HG03045 (cell line): Measurements from ENCODE around the gene DIAPH2.

ENCODE experiments used
- ATAC-seq: cut with Tn5 transposase; IDR thresholded peaks from one replicate; pipeline ENCODE4 v1.9.1; 2021; ENCODE audit warnings: mild to moderate bottlenecking, moderate library complexity; ENCODE audit not compliant: unreplicated experiment

The DIAPH2 gene

DNA sequence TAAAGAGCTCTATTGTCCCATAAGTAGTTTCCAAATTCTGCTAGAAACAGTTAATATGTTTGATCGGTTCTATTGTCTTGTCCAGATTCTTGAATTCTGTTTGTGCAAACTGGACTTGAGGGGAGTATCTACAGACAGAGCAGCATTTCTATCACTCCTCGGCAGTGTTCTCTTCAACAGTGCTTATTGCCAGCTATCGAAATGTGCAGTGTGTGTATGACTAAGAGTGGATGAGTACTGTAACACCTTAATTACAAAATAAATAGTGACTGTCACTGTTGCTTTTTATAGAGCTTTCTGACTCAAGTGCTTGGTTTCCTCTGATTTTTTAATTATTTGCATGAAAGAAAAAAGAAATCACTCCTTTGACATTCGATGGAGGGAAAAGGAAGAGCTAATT lies 473.6 kb downstream of the DIAPH2 start:
- ATAC-seq: no peak

DNA sequence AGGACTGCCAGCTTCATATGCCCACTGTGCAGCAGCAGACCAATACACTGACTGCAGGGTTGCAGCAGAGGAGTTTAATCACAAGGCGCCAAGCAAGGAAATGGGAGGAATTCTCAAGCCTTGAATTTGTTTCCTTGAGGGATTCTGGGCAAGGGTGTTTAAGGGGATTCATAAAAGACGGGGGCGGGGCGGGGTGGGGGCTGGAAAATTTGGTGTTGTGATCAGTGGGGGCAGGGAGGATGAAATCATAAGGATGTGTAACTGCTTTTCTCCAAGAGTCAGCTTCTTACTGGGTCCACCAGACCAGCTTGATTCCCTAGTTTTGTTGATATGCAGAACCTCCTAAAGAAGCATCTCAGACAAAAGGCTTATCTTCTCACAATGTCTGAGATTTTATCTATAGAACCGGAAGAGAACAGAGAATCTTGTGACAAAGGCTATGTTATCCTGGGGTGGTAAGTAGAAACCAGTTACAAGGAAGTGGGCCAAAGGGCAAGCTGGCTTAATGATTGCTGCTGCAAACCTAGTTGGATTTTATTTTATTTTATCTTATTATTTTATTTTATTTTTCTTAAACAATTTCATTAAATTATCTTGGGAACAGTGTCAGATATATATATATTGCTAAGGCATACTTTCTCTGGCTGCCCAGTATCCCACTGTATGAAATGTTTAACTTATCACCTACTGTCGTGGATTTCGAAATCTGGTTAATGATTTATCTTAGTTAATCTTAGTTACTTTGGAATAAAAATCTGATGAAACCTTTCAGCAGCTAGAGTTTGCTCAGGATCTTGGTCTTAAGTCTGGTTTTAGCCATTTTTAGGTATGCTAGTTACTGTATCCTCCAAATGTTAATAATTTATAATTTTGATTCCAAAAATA lies 475.5 kb downstream of the DIAPH2 start:
- ATAC-seq: no peak

DNA sequence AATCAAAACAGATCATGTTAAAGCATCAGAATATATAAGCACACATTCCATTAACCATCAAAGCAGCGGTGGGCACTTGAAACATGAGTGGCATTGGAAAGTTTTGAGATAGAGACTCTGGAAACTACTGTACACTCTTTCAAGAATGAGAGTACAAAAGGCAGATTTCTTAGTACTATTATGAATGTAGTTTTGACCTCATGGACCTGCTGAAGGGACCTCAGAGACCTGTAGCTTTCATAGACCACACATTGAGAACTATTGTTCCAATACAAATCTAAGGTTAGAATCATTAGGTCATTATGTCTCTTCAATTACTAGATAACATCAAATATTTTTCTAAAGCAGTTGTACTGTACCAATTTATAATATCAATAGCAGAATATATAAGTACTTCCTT lies 482.7 kb downstream of the DIAPH2 start:
- ATAC-seq: no peak

DNA sequence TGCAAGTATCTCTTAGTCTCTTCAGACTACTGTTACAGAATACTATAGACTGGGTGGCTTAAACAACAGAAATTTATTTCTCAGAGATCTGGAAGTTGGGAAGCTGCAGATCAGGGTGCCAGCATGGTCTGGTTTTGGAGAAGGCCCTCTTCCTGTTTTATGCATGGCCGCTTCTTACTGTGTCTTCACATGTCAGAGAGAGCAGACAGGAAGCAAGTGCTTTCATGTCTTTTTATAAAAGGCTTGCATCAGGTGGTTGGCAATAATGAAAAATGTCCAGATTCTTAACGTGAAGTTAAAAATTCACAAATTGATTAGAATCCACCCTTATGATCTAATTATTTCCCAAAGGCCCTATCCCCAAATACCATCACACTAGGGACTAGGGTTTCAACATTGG lies 484.0 kb downstream of the DIAPH2 start:
- ATAC-seq: no peak

DNA sequence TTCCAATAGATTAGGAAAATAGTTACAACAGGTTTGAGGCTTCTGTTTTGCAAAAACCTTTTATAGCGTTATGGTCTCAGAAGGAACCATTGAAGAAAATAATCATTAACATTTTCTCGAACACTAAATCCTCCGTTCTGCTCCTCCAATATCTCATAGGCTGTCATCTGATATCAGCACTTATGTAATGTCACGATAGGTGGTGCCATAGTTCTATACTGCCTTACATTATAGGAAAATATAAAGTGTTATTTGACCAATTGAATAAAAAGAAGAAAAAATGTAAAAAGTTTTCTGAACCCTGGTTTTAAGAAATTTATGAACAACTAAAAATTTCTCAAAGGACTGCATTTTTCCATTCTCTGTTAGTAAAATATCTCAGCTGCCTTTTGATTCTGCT lies 490.5 kb downstream of the DIAPH2 start:
- ATAC-seq: no peak

DNA sequence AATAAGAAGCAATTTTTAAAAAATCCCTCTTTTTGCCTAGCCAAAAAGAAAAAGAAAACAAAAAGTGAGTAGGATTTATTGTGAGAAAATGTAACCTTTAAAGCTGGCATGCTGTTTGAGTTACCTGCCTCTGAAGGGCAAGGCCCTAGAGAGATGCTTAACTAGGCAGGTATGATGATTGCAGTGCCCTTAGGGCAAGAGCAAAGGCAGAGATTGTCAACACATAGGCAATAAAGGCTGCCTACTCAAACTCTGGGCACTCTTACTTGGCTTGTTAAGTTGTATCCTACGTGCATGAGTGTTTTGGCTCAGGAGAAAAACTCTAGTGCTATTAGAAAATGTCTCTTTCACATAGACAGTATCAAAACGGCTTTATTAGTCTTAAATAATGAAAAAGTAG lies 505.0 kb downstream of the DIAPH2 start:
- no peak for ATAC-seq

DNA sequence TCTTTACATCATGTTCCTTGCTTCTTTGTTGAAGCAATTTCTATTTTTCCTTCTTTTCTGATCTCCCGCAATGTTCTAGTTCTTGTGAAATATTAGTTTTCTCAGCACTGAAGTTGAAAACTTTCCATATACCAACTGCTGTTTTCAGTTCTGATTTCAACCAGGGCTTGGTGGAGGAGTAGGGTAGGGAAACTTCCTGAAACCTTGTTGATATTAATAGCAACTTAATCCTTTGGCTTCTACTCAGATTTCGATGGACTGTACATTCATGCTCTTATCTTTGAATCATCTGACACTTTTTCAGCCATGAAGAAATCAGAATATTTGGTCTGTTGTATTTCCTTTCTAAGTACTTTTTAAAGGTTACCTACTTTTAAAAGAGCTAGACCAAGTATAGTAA lies 514.9 kb downstream of the DIAPH2 start:
- ATAC-seq: no peak

DNA sequence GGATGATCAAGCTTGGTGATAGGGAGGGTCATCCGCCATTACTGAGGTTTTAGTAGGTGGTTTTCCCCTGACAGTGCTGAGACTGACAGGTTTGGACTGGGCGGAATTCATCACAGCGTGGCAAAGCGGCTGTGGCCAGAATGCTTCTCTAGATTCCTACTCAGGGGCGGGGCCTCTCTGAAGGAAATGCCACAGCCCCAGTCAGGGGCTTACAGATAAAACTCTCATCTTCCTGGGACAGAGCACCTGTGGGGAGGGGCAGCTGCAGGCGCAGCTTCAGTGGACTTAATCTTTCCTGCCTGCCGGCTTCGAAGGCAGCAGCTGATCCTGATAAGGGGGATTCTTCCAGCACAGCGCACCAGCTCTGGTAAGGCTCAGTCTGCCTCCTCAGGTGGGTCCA lies 515.8 kb downstream of the DIAPH2 start:
- no peak for ATAC-seq

DNA sequence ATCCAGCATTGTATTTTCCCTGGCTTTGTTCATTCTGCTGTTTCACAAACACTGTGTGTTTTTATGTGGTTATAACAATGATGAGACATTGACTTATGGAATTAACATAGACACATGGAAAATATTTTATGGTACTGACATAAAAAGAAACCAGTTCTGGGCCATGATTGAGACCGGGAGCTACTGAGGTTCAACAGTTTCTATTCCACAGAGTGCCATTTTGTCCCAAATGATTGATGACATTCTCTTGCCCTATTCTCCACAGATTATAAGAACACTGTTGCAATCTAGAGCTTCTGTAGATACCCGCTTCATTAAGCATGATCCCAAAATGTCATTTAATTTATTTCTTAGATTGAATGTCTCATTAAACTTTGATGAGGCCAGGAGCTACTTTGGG lies 525.9 kb downstream of the DIAPH2 start:
- ATAC-seq: no peak

DNA sequence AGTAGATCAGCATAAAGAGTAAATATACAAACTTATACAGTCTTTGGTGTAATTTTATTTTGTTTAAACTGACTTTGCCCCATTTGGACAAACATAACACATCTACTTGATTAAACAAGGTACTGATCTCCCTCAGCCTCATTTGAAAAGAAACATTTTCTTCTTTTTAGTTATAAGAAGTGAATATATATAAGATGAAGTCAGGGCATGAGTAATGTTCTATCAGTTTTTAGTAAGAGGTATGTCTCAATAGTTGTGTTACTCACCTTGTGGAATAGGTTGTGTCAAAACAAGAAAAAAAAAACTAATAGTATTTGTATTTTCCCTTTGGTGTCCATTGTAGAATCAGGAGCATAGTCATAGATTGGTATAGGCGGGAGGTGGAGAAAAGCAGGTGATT lies 526.4 kb downstream of the DIAPH2 start:
- no peak for ATAC-seq

DNA sequence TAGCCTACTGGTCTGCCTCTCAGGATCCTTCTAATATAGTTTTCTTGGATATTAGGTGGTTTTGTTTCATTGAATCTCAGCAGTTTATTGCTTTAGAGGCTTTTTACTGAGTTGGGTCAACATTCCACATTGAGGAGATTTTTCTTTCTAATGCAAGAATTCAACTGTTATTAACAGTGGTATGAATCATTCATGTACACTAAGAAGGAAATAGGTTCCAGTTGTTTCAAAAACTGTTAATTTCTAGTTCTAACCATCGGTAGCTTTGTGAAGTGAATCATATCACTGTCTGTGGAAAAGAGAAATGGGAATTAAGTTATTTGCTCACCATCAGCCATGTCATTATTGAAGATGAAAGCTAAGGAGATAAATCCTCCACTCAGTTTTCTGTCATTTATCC lies 530.5 kb downstream of the DIAPH2 start:
- ATAC-seq: no peak

DNA sequence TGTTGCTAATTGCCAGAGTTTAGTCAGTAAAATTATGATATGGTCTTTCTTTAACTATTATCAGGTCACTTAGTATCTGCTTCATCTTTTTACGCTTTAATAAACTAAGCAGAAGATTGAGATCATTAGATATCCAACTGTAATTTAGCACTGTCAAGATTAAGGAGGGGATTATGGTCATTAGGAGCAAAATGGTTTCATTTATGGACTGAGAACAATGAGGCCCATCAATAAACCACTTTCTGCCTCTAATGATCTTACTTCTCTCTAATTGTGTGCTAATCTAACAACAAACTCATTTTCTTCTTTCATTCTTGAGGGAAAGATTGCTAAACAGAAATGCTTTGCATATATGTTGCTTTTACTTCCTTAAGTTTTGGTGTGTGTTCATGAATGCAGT lies 539.5 kb downstream of the DIAPH2 start:
- no peak for ATAC-seq

DNA sequence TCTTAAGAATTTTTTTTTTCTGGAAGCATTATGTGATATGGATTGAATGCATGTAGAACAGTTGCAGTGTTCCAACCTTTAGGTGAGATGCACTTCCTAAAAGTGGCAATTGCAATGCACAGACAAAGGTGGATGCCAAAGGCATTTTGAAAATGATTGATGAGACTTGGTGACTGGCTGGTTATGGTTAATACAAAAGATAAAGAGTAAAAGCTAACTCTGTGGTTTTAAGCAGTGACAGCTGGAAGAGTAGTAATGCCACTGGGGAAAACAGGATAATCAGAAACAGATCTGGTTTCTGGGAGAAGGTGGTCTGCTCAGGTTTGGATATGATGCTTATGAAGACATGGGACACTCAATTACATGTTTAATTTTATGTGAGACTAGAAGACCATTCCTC lies 544.7 kb downstream of the DIAPH2 start:
- no peak for ATAC-seq

DNA sequence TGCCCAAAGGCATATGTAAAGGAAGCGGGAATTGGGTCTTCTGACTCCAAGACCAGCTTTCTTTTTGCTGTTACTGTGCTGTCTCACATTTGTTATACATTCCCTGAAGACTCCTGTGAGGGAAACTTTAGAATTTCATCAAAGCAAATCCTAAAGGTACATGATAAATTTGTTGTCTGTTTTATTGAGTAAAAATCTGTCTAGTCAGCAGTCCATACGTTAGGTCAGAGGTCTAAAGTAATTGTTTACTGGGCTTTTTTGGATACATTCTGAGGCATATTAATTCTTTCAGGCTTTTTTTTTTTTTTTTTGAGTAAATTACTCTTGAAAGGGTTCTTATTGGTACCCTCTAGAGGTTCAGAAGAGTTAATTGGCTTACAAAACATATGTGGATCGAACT lies 546.3 kb downstream of the DIAPH2 start:
- no peak for ATAC-seq

DNA sequence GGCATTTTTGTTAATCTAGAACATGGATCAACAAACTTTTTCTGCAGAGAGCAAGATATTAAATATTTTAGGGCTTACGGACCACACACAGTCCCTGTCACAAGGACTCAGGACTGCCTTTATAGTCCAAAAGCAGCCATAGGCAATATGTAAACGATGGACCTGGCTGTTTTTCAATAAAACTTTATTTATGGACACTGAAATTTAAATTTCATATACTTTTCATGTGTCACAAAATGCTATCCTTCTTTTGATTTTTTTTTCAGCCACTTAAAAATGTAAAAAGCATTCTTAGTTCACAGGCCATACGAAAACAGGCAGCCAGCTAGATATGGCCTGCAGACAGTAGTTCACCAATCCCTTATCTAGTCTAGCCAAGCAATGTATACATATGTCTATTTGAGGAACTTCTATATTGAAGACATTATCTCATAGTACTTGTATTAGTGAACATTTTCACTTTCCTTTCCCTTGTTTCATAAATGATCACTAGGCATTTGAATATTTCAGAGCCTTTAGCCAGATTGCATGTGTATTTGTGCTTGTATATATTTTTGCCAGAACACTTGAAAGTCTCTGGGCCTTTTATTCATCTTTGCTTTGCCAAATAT lies 549.9 kb downstream of the DIAPH2 start:
- ATAC-seq: peak; percentile 95

DNA sequence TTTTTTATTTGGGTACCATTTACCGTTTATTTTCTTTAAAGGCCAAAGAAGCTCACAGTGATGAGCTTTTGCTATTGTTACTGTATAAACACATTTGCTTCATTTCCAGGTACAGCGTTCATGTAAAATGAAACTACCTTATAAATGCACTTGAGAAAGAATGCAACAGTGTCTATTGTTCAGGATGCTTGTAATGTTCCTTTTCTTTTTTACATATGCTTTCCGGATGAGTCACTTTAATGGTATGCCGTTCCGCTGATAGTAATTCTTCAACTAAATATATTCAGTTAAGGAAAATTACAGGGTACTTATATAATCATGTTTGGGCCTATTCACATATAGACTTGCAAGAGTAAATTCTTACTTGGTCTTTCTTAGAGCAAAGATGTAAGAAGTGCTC lies 554.0 kb downstream of the DIAPH2 start:
- ATAC-seq: no peak

DNA sequence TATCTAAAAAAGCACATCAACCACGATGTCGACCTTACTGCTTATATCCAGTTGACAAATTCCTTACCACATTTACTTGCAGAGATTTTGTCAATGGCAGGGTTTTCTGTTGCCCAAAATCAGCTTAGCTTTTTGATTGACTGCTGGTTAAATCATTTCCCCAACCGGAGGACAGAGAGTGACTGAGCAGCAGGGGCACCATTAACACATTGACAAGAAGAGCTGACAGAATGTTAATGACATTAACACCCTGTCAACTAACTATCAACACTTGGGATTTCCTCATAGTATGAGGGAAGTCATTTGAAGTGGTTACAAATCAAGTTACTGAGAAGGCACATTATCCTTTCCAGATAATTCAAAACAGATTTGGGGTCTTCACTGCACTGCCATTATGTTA lies 567.5 kb downstream of the DIAPH2 start:
- no peak for ATAC-seq

DNA sequence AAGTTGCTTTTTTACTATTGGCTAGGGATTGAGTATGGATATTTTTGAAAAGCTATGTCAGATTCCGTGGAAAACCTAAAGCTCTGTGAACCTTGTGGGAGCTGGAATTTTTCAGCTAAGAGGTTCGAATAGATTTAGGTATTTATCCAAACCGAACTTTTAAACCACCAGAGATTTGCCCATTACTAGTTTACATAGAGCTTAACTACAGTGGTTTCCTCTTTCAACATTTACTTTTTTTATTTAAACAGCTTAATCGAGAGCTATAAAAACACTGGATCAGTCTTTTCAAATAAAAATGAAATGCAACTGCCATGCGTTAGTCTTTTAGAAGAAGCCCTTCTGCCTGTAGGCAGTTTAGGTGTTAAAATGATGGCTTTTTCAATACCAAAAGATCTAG lies 576.0 kb downstream of the DIAPH2 start:
- no peak for ATAC-seq

DNA sequence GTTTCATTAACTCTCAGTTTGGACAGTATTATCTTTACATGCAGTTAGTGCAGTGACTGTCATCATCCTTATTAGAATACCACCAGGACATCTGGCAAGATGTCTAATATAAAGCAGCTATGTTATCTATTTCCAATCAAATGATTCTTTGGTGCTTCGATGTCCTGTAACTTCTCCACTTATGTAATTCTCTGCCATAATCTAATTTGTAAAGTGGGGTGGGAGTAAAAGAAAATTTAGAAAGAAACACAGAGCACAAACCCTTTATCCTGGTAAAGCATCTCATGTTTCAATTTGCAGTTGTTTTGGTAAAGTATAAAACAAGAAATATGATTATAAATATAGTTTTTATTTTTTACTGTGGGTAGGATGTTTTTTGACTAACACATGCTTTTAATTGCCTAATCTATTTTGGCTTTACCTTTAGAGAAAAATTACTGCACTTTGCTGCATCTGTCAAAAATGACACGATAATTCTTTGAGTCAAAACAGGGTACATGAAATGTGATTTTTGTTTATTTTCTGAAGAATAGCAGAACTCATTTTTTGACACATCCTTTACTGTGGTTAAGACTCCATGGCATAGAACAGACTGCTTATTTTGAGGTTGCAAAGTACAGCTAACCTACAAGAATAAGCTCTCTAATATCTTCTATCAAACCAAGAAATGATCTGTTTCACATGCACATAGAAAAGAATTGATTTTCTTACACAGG lies 581.9 kb downstream of the DIAPH2 start:
- no peak for ATAC-seq

DNA sequence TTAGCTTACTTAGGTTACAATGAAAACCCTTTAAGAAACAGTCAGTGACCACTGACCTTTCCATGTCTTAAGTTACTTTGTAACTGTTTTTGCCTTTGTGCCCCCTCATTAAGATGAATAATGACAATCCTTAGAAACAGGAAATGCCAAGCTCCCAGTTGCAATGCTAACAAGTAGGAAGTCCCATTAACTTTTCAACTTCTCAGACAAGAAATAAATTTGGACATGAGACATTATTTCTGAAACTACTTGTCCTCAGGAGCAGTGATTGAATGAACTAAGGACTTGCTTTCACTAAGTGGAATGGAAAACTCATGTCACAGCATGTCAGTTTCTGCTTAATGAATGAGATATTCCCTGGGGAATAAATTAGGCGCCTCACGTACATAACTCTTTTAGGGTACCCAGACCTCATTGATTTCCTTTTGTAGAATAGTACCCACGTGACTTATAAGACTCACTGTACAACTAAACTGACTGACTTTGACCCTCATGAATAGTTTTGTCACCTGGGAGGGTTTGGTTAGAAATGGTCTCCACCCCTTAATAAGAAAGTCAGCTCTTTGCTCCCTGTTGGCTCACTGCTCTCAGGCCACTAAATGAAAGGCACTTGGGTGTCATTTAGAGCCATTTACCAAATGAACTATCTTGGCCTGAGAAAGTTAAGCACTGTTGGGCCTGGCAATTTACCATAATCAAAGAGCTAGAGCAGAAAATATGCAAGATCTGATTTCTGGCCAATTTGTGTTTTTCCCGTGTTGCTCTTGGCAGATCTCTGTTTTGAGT lies 582.9 kb downstream of the DIAPH2 start:
- ATAC-seq: no peak

DNA sequence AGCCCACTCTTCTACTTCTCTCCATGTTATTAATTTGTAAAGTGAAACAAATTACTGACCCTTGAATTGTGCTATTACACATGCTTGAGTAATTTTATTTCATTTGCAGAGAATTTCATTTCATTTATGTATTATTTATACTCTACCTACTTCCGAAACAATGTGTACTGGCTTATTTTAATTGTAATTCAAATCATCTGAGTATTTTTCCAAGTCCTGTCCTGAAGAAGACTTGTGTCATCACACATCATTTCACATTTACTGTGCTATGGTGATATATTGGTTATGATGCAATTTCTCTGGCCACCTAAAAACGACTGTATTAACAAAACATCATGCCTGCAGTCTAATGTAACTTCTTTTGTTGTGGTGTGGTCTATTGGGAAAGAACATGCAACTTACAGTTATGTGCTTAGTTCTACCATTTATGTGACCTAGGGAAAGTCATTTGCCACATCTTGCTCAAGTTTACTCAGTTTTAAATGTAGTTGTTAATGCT lies 583.6 kb downstream of the DIAPH2 start:
- ATAC-seq: no peak
